Smooth muscle cell (in vitro differentiated cells): Measurements from ENCODE around the gene PHF23. TPM values are rescaled to one million over a fixed set of nuclear protein-coding genes. Genes with fewer than 3 reads are reported as not detected.

Experiments
- DNase-seq: peaks from one replicate; lab custom pipeline; 2025; ENCODE audit not compliant: unreplicated experiment; lab: John Stamatoyannopoulos, UW
- H2AFZ ChIP-seq: fragments of 200-600 bp; sonication (generic); 2 replicates; pipeline ENCODE4 v1.6.0; 2016; ENCODE audit warnings: antibody characterized with exemption, low read depth, mild to moderate bottlenecking
- H3F3A ChIP-seq: fragments of 200-600 bp; sonication (generic); 2 replicates; pipeline ENCODE4 v1.6.0; 2017; ENCODE audit warnings: antibody characterized with exemption, low read depth
- H3K27ac ChIP-seq: fragments of 200-600 bp; sonication (generic); 2 replicates; pipeline ENCODE4 v1.5.1; 2016; ENCODE audit warnings: low read depth, mild to moderate bottlenecking
- H3K27me3 ChIP-seq: fragments of 200-600 bp; sonication (generic); 2 replicates; pipeline ENCODE4 v1.6.1; 2016; ENCODE audit warnings: low read depth, mild to moderate bottlenecking
- H3K36me3 ChIP-seq: fragments of 200-600 bp; sonication (generic); 2 replicates; pipeline ENCODE4 v1.5.1; 2016; ENCODE audit warnings: low read depth
- H3K4me1 ChIP-seq: fragments of 200-600 bp; sonication (generic); 2 replicates; pipeline ENCODE4 v1.5.1; 2016; ENCODE audit warnings: low read depth
- H3K4me2 ChIP-seq: fragments of 200-600 bp; sonication (generic); 2 replicates; pipeline ENCODE4 v1.6.0; 2016; ENCODE audit warnings: mild to moderate bottlenecking
- H3K4me3 ChIP-seq: fragments of 200-600 bp; sonication (generic); 2 replicates; pipeline ENCODE4 v1.5.1; 2016; ENCODE audit warnings: mild to moderate bottlenecking
- H3K79me2 ChIP-seq: fragments of 200-600 bp; sonication (generic); 2 replicates; pipeline ENCODE4 v1.6.0; 2016; ENCODE audit warnings: low read depth, mild to moderate bottlenecking
- H3K9ac ChIP-seq: fragments of 200-600 bp; sonication (generic); 2 replicates; pipeline ENCODE4 v1.6.0; 2016; ENCODE audit warnings: low read depth
- H3K9me3 ChIP-seq: fragments of 200-600 bp; sonication (generic); replicated peaks from 2 replicates; pipeline ENCODE4 v1.5.1; 2016; ENCODE audit warnings: low read depth
- H4K20me1 ChIP-seq: fragments of 200-600 bp; sonication (generic); 2 replicates; pipeline ENCODE4 v1.6.0; 2016; ENCODE audit warnings: low read depth
- CTCF ChIP-seq: fragments of 200-600 bp; sonication (generic); IDR thresholded peaks from 2 replicates; pipeline ENCODE4 v1.5.1; 2017; ENCODE audit warnings: borderline replicate concordance, mild to moderate bottlenecking, antibody characterized with exemption; ENCODE audit not compliant: insufficient read depth, poor library complexity, severe bottlenecking
- WGBS: methylation state at CpG from one replicate; pipeline ENCODE4 v1.1.7; 2016; ENCODE audit warnings: low lambda C conversion rate; 5-methylcytosine and 5-hydroxymethylcytosine counted together
- polyA plus RNA-seq: library from polyadenylated mRNA; unstranded; fragments of >200 nt; fragmentation: Nextera tagmentation; extraction: Ambion mirVana; gene quantifications from 2 replicates; pipeline ENCODE4 v1.2.1, GENCODE V29; 2016
- total RNA-seq: library from RNA; depleted of rRNA; stranded (reverse); fragments of >200 nt; gene quantifications from 2 replicates; pipeline ENCODE4 v1.2.3, GENCODE V29; 2014

The PHF23 gene
- total and polyA plus RNA-seq, 2 experiments from 2014 or later: 33.8 to 48.5 TPM

GRCh38 chr17:7208027-7208571, 31.2 kb downstream of the PHF23 start:
- TF ChIP-seq CTCF: no peak
- peaks cover 53% of the 10 kb centered on the region for H3K79me2 ChIP-seq
- WGBS: 40% methylated on average over 8 of the region's 21 CpGs

GRCh38 chr17:7207120-7208001, 31.9 kb downstream of the PHF23 start:
- Histone ChIP-seq H3K27me3 (no peaks in the 10 kb centered on the region), H3K9ac (no peak overlapping the region), H3K4me1 (peaks cover 41% of the 10 kb centered on the region), H4K20me1 (peaks cover 70% of the 10 kb centered on the region), H3K79me2 (peaks cover 46% of the 10 kb centered on the region), H2AFZ (no peak overlapping the region), H3K4me3 (no peak overlapping the region), H3K36me3 (no peaks in the 10 kb centered on the region), H3F3A (peaks cover 3% of the 10 kb centered on the region), H3K9me3 (no peaks in the 10 kb centered on the region), H3K4me2 (no peak overlapping the region), H3K27ac (no peak overlapping the region)
- TF ChIP-seq CTCF: no peak
- DNase-seq: no peak
- WGBS: 50% methylated on average over 3 of the region's 24 CpGs

More at GRCh38 chr17:7208027-7208571, 31.2 kb downstream of the PHF23 start:
- H3K27me3 ChIP-seq: no peaks in the 10 kb centered on the region
- H3K4me1 ChIP-seq: peaks cover 43% of the 10 kb centered on the region
- H3K27ac ChIP-seq: peak overlapping the region; percentile 15
- DNase-seq: no peak
- peaks cover 3% of the 10 kb centered on the region for H3F3A ChIP-seq
- H3K4me3 ChIP-seq: no peak overlapping the region
- no peaks in the 10 kb centered on the region for H3K36me3 ChIP-seq
- H3K9me3 ChIP-seq: no peaks in the 10 kb centered on the region
- H2AFZ ChIP-seq: no peak overlapping the region
- H4K20me1 ChIP-seq: peaks cover 77% of the 10 kb centered on the region
- no peak overlapping the region for H3K4me2 ChIP-seq
- H3K9ac ChIP-seq: no peak overlapping the region

- H3K9ac ChIP-seq: peak overlapping the region; percentile 58
Measured at GRCh38 chr17:7205561-7205960, 33.7 kb downstream of the PHF23 start.

More at GRCh38 chr17:7205561-7205960, 33.7 kb downstream of the PHF23 start:
- Histone ChIP-seq H3K79me2 (peaks cover 29% of the 10 kb centered on the region), H3F3A (peaks cover 3% of the 10 kb centered on the region), H3K4me2 (peak overlapping the region; percentile 80), H2AFZ (no peak overlapping the region), H3K27ac (peak overlapping the region; percentile 14), H3K36me3 (no peaks in the 10 kb centered on the region), H3K27me3 (no peaks in the 10 kb centered on the region), H3K4me1 (peaks cover 29% of the 10 kb centered on the region), H4K20me1 (peaks cover 54% of the 10 kb centered on the region), H3K9me3 (no peaks in the 10 kb centered on the region), H3K4me3 (peak overlapping the region; percentile 55)
- no peak for DNase-seq
- 29% methylated on average over 3 of the region's 15 CpGs for WGBS
- TF ChIP-seq CTCF: no peak
